HK-2 (cell line): Measurements from ENCODE around the gene CROCC.
A peak's percentile ranks its signal among the peaks of the same experiment; 100 is the strongest.
"Not testable (repeated sequence)": the region's sequence is repeated elsewhere in the genome, so short reads cannot be mapped to it uniquely, and the experiment has no call there.

ENCODE experiments used
- DNase-seq: peaks from one replicate; pipeline ENCODE4 v3.0.0-alpha.2; 2018; ENCODE audit not compliant: unreplicated experiment

The CROCC gene

GRCh38 chr1:16921391-16922185 is at the start of gene CROCC:
CROCC (plus strand) TSS chr1:16921931; CDS start chr1:16922019, 88 bp downstream.
- peak; percentile 27 for DNase-seq

- peak; percentile 19 for DNase-seq
Observed at GRCh38 chr1:16872152-16873075, 49.3 kb upstream of the CROCC start.

- not testable (repeated sequence) for DNase-seq
Observed at GRCh38 chr1:16873076-16873879, 48.5 kb upstream of the CROCC start.

GRCh38 chr1:16874968-16875765 is 46.6 kb upstream of the CROCC start:
- not testable (repeated sequence) for DNase-seq

GRCh38 chr1:16881742-16882141 is 40.0 kb upstream of the CROCC start:
- not testable (repeated sequence) for DNase-seq

GRCh38 chr1:16882986-16883385 is 38.7 kb upstream of the CROCC start:
- no peak for DNase-seq

- not testable (repeated sequence) for DNase-seq
Observed at GRCh38 chr1:16884487-16884886, 37.2 kb upstream of the CROCC start.

GRCh38 chr1:16886860-16887605 is 34.7 kb upstream of the CROCC start:
- no peak for DNase-seq

- DNase-seq = no peak
Observed at GRCh38 chr1:16888860-16889816, 32.6 kb upstream of the CROCC start.

GRCh38 chr1:16890539-16891021 is 31.2 kb upstream of the CROCC start:
- not testable (repeated sequence) for DNase-seq

GRCh38 chr1:16891057-16891456 is 30.7 kb upstream of the CROCC start:
- DNase-seq = not testable (repeated sequence)

GRCh38 chr1:16892978-16893525 is 28.7 kb upstream of the CROCC start:
- not testable (repeated sequence) for DNase-seq

GRCh38 chr1:16893796-16894195 is 27.9 kb upstream of the CROCC start:
- DNase-seq = not testable (repeated sequence)

- not testable (repeated sequence) for DNase-seq
Observed at GRCh38 chr1:16894338-16894737, 27.4 kb upstream of the CROCC start.

GRCh38 chr1:16895233-16895597 is 26.5 kb upstream of the CROCC start:
- not testable (repeated sequence) for DNase-seq

GRCh38 chr1:16895598-16896315 is 26.0 kb upstream of the CROCC start, which contains the start of gene RNU1-2:
RNU1-2 (plus strand) TSS chr1:16895980.
- DNase-seq = peak; percentile 76

- DNase-seq = peak; percentile 77
Observed at GRCh38 chr1:16896316-16897055, 25.2 kb upstream of the CROCC start.
